ENCODE results near the gene UTP14A.

- TF ChIP-seq RNF2 (IDR thresholded peaks at IDR 0.05; ENCODE audit: borderline replicate concordance, low read depth) (no peak), ESRRA (IDR thresholded peaks at IDR 0.05; ENCODE audit: borderline replicate concordance, low read length) (no peak), POLR2A (IDR thresholded peaks at IDR 0.05; ENCODE audit: low read length) (no peak), HOXB5 (CRISPR knock-in tag; IDR thresholded peaks at IDR 0.05) (no peak), ELK1 (IDR thresholded peaks at IDR 0.05; ENCODE audit: low read depth, low read length) (no peak), CTCF (IDR thresholded peaks at IDR 0.05) (no peak), TFCP2L1 (CRISPR knock-in tag; IDR thresholded peaks at IDR 0.05) (no peak), MAZ (IDR thresholded peaks at IDR 0.05; ENCODE audit: borderline replicate concordance, low read depth, low read length) (no peak), RAD21 (conservative IDR thresholded peaks at IDR 0.05 in 1 of 2, IDR thresholded peaks at IDR 0.05 in 1 of 2) (no peak), REST (IDR thresholded peaks at IDR 0.05) (no peak), FOSL2 (IDR thresholded peaks at IDR 0.05) (no peak), FOSL2 (CRISPR knock-in tag; IDR thresholded peaks at IDR 0.05) (no peak), CHD2 (IDR thresholded peaks at IDR 0.05; ENCODE audit: low read length, partially characterized antibody) (no peak)
Observed at GRCh38 chrX:129934952-129935351, 29.0 kb downstream of the UTP14A start.

Data from A549 (cell line).